Activated CD8-positive, alpha-beta T cell treated with anti-CD3 and anti-CD28 coated beads for 36 hours (primary cell): Measurements from ENCODE around the gene CAND2. TPM values are rescaled to one million over a fixed set of nuclear protein-coding genes. Genes with fewer than 3 reads are reported as not detected.
A peak's percentile ranks its signal among the peaks of the same experiment; 100 is the strongest.
"Not testable (repeated sequence)": the region's sequence is repeated elsewhere in the genome, so short reads cannot be mapped to it uniquely, and the experiment has no call there.

ENCODE experiments used
- ATAC-seq: fragments of 200-7000 bp; cut with Tn5 transposase; one replicate; pipeline ENCODE4 v1.10.0; 2021; ENCODE audit warnings: mild to moderate bottlenecking, moderate library complexity
- CTCF ChIA-PET: fragments of 350-600 bp; sonication (Branson Sonifier 250); formaldehyde crosslinking; loops from one replicate; lab custom pipeline; 2021; ENCODE audit warnings: antibody characterized with exemption; lab: Charles Lee
- POLR2A ChIA-PET: fragments of 350-600 bp; sonication (Branson Sonifier 250); formaldehyde crosslinking; loops from one replicate; lab custom pipeline; 2021; ENCODE audit warnings: antibody characterized with exemption; lab: Charles Lee
- DNase-seq: peaks from one replicate; pipeline ENCODE4 v3.0.0-alpha.2; 2020
- H3K27ac Mint-ChIP-seq: one replicate; pipeline ENCODE4 v1.8.0; 2021; ENCODE audit warnings: mild to moderate bottlenecking, mixed read lengths
- H3K27me3 Mint-ChIP-seq: one replicate; pipeline ENCODE4 v1.8.0; 2021; ENCODE audit warnings: mixed read lengths
- H3K36me3 Mint-ChIP-seq: one replicate; pipeline ENCODE4 v1.8.0; 2021; ENCODE audit warnings: low read depth, mixed read lengths
- H3K4me1 Mint-ChIP-seq: one replicate; pipeline ENCODE4 v1.8.0; 2021; ENCODE audit warnings: low read depth, mixed read lengths
- H3K4me3 Mint-ChIP-seq: one replicate; pipeline ENCODE4 v1.8.0; 2021; ENCODE audit warnings: mild to moderate bottlenecking, moderate library complexity, mixed read lengths
- H3K9me3 Mint-ChIP-seq: one replicate; pipeline ENCODE4 v1.8.0; 2021; ENCODE audit warnings: mixed read lengths
- intact Hi-C: fragments of 100-400 bp; cut with micrococcal nuclease; formaldehyde crosslinking; loops from one replicate; pipeline ENCODE4 v1.10.0; 2022
- total RNA-seq, 2 experiments: library from RNA; stranded (reverse); gene quantifications; one replicate each; pipeline ENCODE4 v1.2.3, GENCODE V29; 2021
- TF ChIP-seq, protein P1 (sequence below): fragments of 200-600 bp; IDR thresholded peaks from one replicate; pipeline ENCODE4 v1.8.0; 2022; ENCODE audit warnings: antibody characterized with exemption, mild to moderate bottlenecking

Gene CAND2
- total RNA-seq, 2 experiments from 2014 or later = 1.5 to 1.9 TPM

DNA sequence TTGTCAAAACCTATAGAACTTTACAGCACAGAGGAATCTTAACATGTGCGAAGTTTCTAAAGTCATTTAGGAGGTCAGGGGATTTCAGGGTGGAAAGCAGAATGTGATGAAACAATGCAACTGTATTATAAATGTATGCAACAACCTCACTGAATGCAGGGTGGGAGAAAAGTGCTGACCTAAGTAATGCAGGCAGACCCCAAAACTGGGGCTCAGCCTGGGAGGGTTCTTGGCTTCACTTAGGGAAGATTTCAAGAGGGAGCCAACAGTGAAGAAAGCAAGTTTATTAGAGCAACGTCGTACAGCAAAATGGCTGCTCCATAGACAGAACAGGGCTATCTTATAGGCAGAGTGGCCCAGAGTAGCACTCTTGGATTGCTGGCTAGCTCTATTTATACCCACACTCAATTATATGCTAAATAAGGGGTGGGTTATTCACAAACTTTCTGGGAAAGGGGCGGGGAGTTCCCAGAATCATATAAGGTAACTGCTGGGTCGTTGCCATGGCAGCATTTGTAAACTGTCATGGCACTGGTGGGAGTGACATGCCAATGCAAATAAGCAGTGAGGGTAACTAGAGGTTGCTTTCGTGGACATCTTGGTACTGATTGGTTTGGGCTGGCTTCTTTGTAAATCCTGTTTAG lies 14.2 kb upstream of the CAND2 start:
- no peaks in the 10 kb centered on the region for H3K4me1 Mint-ChIP-seq
- H3K27me3 Mint-ChIP-seq = peaks cover 10% of the 10 kb centered on the region
- intact Hi-C loops = no loop called here
- no peaks in the 10 kb centered on the region for H3K9me3 Mint-ChIP-seq
- CTCF ChIA-PET = interaction anchor here (1.1 to 1.7 kb wide), 2 partner anchors 18 to 28 kb away, joined by 3 to 5 read pairs; no protein-coding TSS in a partner anchor
- POLR2A ChIA-PET = no interaction called here
- H3K36me3 Mint-ChIP-seq = no peaks in the 10 kb centered on the region
- no peak overlapping the region for H3K4me3 Mint-ChIP-seq
- DNase-seq = peak; percentile 34
- TF ChIP-seq, protein P1, sequence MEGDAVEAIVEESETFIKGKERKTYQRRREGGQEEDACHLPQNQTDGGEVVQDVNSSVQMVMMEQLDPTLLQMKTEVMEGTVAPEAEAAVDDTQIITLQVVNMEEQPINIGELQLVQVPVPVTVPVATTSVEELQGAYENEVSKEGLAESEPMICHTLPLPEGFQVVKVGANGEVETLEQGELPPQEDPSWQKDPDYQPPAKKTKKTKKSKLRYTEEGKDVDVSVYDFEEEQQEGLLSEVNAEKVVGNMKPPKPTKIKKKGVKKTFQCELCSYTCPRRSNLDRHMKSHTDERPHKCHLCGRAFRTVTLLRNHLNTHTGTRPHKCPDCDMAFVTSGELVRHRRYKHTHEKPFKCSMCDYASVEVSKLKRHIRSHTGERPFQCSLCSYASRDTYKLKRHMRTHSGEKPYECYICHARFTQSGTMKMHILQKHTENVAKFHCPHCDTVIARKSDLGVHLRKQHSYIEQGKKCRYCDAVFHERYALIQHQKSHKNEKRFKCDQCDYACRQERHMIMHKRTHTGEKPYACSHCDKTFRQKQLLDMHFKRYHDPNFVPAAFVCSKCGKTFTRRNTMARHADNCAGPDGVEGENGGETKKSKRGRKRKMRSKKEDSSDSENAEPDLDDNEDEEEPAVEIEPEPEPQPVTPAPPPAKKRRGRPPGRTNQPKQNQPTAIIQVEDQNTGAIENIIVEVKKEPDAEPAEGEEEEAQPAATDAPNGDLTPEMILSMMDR = no peak
- H3K27ac Mint-ChIP-seq = no peak overlapping the region
- ATAC-seq = no peak

DNA sequence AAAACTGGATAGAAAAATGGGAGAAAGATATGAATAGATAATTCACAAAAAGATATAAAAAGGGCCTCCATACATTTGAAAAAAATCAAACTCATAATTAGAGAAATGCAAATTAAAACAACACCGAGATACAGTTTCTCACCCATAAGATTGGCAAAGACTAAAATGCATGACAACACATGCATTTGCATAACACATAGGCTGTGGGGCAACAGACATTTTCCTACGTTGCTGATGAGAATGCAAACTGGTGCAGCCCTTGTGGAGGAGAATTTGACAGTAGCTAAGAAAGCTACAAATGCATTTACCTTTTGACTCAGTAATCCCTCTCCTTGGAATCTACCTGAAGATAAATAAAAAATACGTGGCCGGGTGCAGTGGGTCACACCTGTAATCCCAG lies 11.4 kb upstream of the CAND2 start:
- Mint-ChIP-seq H3K4me1 (no peaks in the 10 kb centered on the region), H3K4me3 (no peak overlapping the region), H3K9me3 (no peaks in the 10 kb centered on the region), H3K36me3 (no peaks in the 10 kb centered on the region), H3K27ac (no peak overlapping the region), H3K27me3 (peaks cover 8% of the 10 kb centered on the region)
- no peak for ATAC-seq
- TF ChIP-seq, protein P1 = no peak
- CTCF ChIA-PET = interaction anchor here (2.8 kb wide), 1 partner anchor 11 kb away, joined by 13 read pairs; the partner anchor contains the start of gene CAND2
- intact Hi-C loops = loop anchor here (5.0 kb wide), 1 partner anchor 107 kb away; no protein-coding TSS in a partner anchor
- POLR2A ChIA-PET = no interaction called here
- no peak for DNase-seq

DNA sequence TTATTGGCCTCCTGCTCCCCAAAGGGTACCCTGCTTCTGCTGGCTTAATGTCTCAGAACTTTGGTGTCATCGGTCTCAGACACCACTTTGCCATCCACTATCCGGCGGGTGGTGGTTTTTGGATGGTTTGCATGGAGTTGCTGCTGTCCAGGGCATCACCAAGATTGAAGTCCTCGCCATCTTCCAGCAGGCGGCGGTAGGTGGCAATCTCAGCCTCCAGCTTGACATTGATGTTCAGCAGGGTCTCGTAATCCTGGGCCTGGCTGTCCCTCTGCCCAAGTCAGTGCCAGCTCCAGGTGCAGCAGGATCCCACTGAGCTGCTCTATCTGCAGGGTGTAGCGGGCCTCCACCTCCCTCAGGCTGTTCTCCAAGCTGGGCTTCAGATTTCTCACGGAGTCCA lies 9.1 kb upstream of the CAND2 start:
- ChIA-PET CTCF (interaction anchor here (0.7 to 3.1 kb wide), 18 partner anchors 9 to 245 kb away, joined by 3 to 38 read pairs (median 5); partner anchors contain the start of genes CAND2 and RPL32), POLR2A (interaction anchor here (1.1 to 1.9 kb wide), 2 partner anchors 9 to 55 kb away, joined by 4 to 8 read pairs; partner anchors contain the start of gene CAND2)
- intact Hi-C loops = loop anchor here (5.0 kb wide), 1 partner anchor 105 kb away; no protein-coding TSS in a partner anchor
- not testable (repeated sequence) for H3K4me3 Mint-ChIP-seq, ATAC-seq, H3K27me3 Mint-ChIP-seq, H3K36me3 Mint-ChIP-seq, H3K4me1 Mint-ChIP-seq, H3K27ac Mint-ChIP-seq, H3K9me3 Mint-ChIP-seq
- TF ChIP-seq, protein P1 = peak; percentile 31
- DNase-seq = peak; percentile 77

DNA sequence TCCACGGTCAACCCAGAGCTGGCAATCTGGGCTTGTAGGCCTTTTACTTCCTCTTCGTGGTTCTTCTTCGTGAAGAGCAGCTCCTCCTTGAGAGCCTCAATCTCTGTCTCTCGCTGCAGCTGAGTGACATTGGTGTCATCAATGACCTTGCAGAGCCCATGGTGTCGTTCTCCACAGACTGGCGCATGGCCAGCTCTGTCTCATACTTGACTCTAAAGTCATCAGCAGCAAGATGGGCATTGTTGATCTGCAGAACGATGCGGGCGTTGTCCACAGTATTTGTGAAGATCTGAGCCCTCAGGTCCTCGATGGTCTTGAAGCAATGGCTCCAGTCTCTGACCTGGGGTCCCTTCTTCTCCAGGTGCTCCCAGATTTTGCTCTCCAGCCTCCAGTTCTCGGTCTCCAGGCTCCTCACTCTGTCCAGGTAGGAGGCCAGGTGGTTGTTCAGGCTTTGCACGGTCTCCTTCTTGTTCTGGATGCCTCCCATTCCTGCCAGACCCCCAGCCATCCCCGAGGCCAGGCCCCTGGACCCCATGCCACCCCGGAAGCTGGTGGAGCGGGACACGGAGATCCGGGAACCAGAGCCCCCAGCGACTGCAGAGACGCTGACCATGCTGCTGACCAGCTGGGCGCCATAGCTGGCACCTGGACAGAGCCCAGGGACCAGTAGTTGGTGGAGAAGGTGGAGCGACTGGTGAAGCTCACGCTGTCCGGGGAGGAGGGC lies 8.4 kb upstream of the CAND2 start:
- not testable (repeated sequence) for H3K27me3 Mint-ChIP-seq, H3K4me3 Mint-ChIP-seq, ATAC-seq, H3K9me3 Mint-ChIP-seq, H3K4me1 Mint-ChIP-seq, H3K27ac Mint-ChIP-seq, H3K36me3 Mint-ChIP-seq, DNase-seq
- CTCF ChIA-PET = interaction anchor here (0.7 to 3.1 kb wide), 18 partner anchors 8 to 245 kb away, joined by 3 to 38 read pairs (median 5); partner anchors contain the start of genes CAND2 and RPL32
- intact Hi-C loops = loop anchor here (5.0 kb wide), 1 partner anchor 104 kb away; no protein-coding TSS in a partner anchor
- POLR2A ChIA-PET = interaction anchor here (1.1 to 1.9 kb wide), 2 partner anchors 8 to 54 kb away, joined by 4 to 8 read pairs; partner anchors contain the start of gene CAND2

DNA sequence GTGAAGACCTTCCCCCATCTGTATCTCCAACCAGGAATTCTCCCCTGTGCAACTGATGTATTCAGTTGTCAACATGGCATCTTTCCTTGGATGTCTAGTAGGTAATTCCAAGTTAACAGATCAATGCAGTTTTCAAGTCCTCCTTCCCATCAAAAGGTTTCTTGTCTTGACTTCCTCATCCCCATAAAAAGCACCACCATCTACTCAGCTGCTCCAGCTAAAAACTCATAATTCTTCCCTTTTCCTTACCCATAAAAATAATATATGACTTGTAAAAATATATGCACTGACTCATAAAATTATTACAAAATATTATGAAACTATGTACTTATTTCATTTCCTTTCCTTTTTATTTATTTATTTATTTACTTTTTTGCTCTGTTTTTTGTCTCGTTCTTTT lies 5.0 kb upstream of the CAND2 start:
- POLR2A ChIA-PET = no interaction called here
- no peak overlapping the region for H3K27ac Mint-ChIP-seq
- intact Hi-C loops = no loop called here
- no peaks in the 10 kb centered on the region for H3K36me3 Mint-ChIP-seq
- H3K27me3 Mint-ChIP-seq = peaks cover 3% of the 10 kb centered on the region
- H3K4me3 Mint-ChIP-seq = no peak overlapping the region
- peaks cover 3% of the 10 kb centered on the region for H3K4me1 Mint-ChIP-seq
- ATAC-seq (no peak), DNase-seq (no peak)
- TF ChIP-seq, protein P1 = no peak
- no peaks in the 10 kb centered on the region for H3K9me3 Mint-ChIP-seq
- CTCF ChIA-PET = interaction anchor here (1.1 to 1.2 kb wide), 2 partner anchors 66 to 100 kb away, joined by 3 read pairs; no protein-coding TSS in a partner anchor
